Kidney (tissue), 14 donors: ENCODE measurements around the gene HSD17B3. TPM values are rescaled to one million over a fixed set of nuclear protein-coding genes. Genes with fewer than 3 reads are reported as not detected.

Experiments used
- DNase-seq, 5 donors: peaks; one replicate each; pipeline ENCODE4 v3.0.0-alpha.2; 2013 to 2020
- FAIRE-seq: peaks from 2 replicates; lab custom pipeline; 2012; peaks lifted over from hg19 to GRCh38; lab: Jason Lieb, UNC
- H3K27ac ChIP-seq, 2 donors: one replicate each; pipeline ENCODE4 v1.7.0; 2013; ENCODE audit warnings: low read depth in 2 of 2, low read length in 2 of 2, inconsistent platforms in 1 of 2
- H3K27me3 ChIP-seq: one replicate; pipeline ENCODE4 v1.7.1; 2013; ENCODE audit warnings: low read length, inconsistent platforms; ENCODE audit not compliant: control insufficient read depth, insufficient read depth
- H3K36me3 ChIP-seq, 3 donors: one replicate each; pipeline versions ENCODE4 v1.7.0 to v1.7.1; 2013; ENCODE audit warnings: low read length in 3 of 3, control low read depth in 1 of 3, inconsistent platforms in 1 of 3; ENCODE audit not compliant: insufficient read depth in 3 of 3, control insufficient read depth in 2 of 3
- H3K4me1 ChIP-seq, 3 donors: one replicate each; pipeline versions ENCODE4 v1.7.0 to v1.7.1; 2013; ENCODE audit warnings: low read length in 3 of 3, inconsistent platforms in 1 of 3, low read depth in 1 of 3; ENCODE audit not compliant: control insufficient read depth in 2 of 3, insufficient read depth in 2 of 3
- H3K4me3 ChIP-seq, 3 donors: one replicate each; pipeline versions ENCODE4 v1.7.0 to v1.8.1; 2013; ENCODE audit warnings: low read length in 3 of 3, control low read depth in 1 of 3, inconsistent platforms in 1 of 3
- H3K9ac ChIP-seq, 3 donors: one replicate each; pipeline versions ENCODE4 v1.7.0 to v1.7.1; 2013; ENCODE audit warnings: low read length in 3 of 3, control low read depth in 1 of 3, inconsistent platforms in 1 of 3
- H3K9me3 ChIP-seq, 3 donors: one replicate each; pipeline versions ENCODE4 v1.7.0 to v1.7.1; 2013; ENCODE audit warnings: low read length in 3 of 3, control low read depth in 1 of 3, inconsistent platforms in 1 of 3; ENCODE audit not compliant: control insufficient read depth in 2 of 3, insufficient read depth in 1 of 3
- intact Hi-C: fragments of 100-400 bp; cut with DNase I; formaldehyde crosslinking; loops from one replicate; pipeline ENCODE4 v1.11.1; 2022
- polyA plus RNA-seq: library from polyadenylated mRNA; stranded (reverse); fragments of 350-450 nt; fragmentation: Illumina TruSeq; extraction: RNeasy Lipid Tissue Mini Kit (QIAGEN cat#74804); gene quantifications from one replicate; pipeline ENCODE4 v1.2.3, GENCODE V29; 2014; ENCODE audit warnings: low read depth, low replicate concordance; ENCODE audit not compliant: insufficient read depth
- total RNA-seq: library from RNA; stranded (reverse); fragmentation: NEBNext Ultra II Directional; extraction: Animal tissue kit (Norgen Biotek cat#: 25700); gene quantifications from one replicate; pipeline ENCODE4 v1.2.1, GENCODE V29; 2021
- TF ChIP-seq, protein P1 (sequence below): IDR thresholded peaks from 3 replicates; pipeline ENCODE4 v1.5.1; 2012; ENCODE audit warnings: mild to moderate bottlenecking, moderate library complexity, borderline replicate concordance; ENCODE audit not compliant: insufficient read depth; ENCODE audit errors: extremely low read depth
- donor health status: control.
- donor health status: control.
- donor health status: control.
- donor health status: control.
- donor health status: control.
- donor health status: DM: yes; HTN: yes; CAD: no.
- donor health status: Normal renal cell carcinoma (clear cell type).

Gene HSD17B3
- total and polyA plus RNA-seq, 2 donors from 2014 or later, result 0.66 to 2.0 TPM

DNA sequence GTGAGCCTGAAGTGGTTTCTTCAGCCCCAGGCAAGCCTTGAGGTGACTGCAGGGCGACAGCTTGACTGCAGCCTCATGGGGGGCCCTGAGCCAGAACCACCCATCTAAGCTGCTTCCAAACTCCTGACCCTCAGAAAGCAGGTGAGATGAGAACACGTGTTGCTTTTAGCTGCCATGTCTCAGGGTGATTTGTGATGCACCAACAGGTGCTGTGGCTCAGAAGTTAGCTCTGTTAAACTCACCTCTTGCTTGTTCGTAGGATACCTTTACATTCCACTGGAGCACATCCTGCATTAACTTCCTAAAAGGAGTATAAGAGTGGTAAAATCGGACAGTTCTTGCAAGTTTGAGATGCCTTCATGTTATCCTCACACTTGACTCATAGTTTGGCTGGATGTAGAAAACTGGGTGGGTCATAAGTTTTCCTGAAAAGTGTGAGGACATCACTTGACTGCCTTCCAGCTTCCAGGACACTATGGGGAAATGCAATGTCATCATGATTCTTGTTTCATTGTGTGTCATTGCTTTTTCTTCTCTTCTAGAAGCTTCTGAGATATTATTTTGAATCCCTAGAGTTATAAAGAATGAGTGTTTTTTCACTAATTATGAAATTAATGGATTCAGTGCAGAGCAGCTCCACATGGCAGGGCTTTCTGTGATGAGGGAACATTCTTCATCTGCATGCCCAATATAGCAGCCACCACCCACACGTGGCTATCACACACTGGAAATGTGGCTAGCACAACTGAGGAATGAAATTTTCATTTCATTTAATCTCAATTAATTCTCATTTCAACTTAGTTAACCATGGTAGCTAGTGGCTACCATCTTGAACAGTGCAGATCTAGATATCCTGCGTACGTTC is 92.3 kb downstream of the HSD17B3 start:
- Histone ChIP-seq H3K4me3 (no peak overlapping the region), H3K27ac (no peak overlapping the region), H3K9ac (no peak overlapping the region), H3K27me3 (no peaks in the 10 kb centered on the region), H3K9me3 (no peaks in the 10 kb centered on the region), H3K36me3 (no peaks in the 10 kb centered on the region), H3K4me1 (no peaks in the 10 kb centered on the region)
- FAIRE-seq (no peak), DNase-seq (peak in 1 of 5 donors; percentile 3)
- intact Hi-C loops, result no loop called here
- TF ChIP-seq, protein P1, sequence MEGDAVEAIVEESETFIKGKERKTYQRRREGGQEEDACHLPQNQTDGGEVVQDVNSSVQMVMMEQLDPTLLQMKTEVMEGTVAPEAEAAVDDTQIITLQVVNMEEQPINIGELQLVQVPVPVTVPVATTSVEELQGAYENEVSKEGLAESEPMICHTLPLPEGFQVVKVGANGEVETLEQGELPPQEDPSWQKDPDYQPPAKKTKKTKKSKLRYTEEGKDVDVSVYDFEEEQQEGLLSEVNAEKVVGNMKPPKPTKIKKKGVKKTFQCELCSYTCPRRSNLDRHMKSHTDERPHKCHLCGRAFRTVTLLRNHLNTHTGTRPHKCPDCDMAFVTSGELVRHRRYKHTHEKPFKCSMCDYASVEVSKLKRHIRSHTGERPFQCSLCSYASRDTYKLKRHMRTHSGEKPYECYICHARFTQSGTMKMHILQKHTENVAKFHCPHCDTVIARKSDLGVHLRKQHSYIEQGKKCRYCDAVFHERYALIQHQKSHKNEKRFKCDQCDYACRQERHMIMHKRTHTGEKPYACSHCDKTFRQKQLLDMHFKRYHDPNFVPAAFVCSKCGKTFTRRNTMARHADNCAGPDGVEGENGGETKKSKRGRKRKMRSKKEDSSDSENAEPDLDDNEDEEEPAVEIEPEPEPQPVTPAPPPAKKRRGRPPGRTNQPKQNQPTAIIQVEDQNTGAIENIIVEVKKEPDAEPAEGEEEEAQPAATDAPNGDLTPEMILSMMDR, result no peak

GRCh38 chr9:96206156-96206751 is 95.7 kb downstream of the HSD17B3 start:
- FAIRE-seq, result no peak

GRCh38 chr9:96204853-96205252 is 97.1 kb downstream of the HSD17B3 start:
- Histone ChIP-seq H3K27me3 (no peaks in the 10 kb centered on the region), H3K4me1 (no peaks in the 10 kb centered on the region), H3K4me3 (no peak overlapping the region), H3K9me3 (no peaks in the 10 kb centered on the region), H3K36me3 (no peaks in the 10 kb centered on the region), H3K9ac (no peak overlapping the region), H3K27ac (no peak overlapping the region)
- FAIRE-seq, result no peak
- DNase-seq, result peak in 1 of 5 donors; percentile 2
- intact Hi-C loops, result no loop called here
- TF ChIP-seq, protein P1, result no peak

More at GRCh38 chr9:96206156-96206751, 95.7 kb downstream of the HSD17B3 start:
- Histone ChIP-seq H3K9ac (no peak overlapping the region), H3K36me3 (no peaks in the 10 kb centered on the region), H3K4me1 (no peaks in the 10 kb centered on the region), H3K4me3 (no peak overlapping the region), H3K27ac (no peak overlapping the region), H3K27me3 (no peaks in the 10 kb centered on the region), H3K9me3 (no peaks in the 10 kb centered on the region)
- TF ChIP-seq, protein P1, result no peak
- DNase-seq, result peak in 1 of 5 donors; percentile 17
- intact Hi-C loops, result no loop called here
